ENCODE data around the gene MPP2. TPM values are rescaled to one million over a fixed set of nuclear protein-coding genes. Genes with fewer than 3 reads are reported as not detected.

Gene MPP2
- total and polyA plus RNA-seq, 9 of the 15 experiments (the other 6 are each of a cell fraction or from before 2014, with no cell fraction given): 0.04 to 1.0 (median 0.24) TPM

DNA sequence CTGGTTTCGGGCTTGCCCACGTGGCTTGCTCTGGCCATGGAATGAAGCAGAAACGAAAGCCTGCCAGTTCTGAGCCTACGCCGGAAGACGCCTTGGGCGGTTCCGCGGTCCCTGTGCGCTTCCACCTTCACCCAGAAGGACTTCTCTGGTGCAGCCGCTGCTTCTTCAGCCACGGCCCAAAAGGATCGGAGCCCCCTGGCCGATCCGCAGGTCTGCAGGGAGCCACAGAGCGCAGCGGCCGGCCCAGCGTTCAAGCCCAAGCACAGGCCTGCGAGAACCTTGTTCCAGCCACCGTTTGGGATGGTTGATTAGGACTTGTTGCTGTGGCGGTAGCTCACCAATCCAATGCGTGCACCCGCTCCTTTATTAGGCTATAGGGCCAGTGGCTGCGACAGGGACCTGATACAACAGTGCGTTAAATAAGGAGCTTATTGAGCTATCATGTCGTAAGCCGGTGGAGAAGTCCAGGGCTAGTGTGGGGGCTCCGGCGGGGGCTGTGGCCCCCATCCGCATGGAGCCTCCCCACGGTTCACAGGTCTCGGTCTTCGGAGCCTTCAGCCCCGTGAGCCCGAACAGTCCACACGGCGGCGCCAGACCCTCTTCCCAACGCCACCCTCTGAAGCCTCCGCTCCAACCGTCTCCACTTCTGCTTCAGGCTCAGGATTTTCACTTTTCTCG lies 10.2 kb upstream of the MPP2 start (continued):
- TF ChIP-seq, protein P1, sequence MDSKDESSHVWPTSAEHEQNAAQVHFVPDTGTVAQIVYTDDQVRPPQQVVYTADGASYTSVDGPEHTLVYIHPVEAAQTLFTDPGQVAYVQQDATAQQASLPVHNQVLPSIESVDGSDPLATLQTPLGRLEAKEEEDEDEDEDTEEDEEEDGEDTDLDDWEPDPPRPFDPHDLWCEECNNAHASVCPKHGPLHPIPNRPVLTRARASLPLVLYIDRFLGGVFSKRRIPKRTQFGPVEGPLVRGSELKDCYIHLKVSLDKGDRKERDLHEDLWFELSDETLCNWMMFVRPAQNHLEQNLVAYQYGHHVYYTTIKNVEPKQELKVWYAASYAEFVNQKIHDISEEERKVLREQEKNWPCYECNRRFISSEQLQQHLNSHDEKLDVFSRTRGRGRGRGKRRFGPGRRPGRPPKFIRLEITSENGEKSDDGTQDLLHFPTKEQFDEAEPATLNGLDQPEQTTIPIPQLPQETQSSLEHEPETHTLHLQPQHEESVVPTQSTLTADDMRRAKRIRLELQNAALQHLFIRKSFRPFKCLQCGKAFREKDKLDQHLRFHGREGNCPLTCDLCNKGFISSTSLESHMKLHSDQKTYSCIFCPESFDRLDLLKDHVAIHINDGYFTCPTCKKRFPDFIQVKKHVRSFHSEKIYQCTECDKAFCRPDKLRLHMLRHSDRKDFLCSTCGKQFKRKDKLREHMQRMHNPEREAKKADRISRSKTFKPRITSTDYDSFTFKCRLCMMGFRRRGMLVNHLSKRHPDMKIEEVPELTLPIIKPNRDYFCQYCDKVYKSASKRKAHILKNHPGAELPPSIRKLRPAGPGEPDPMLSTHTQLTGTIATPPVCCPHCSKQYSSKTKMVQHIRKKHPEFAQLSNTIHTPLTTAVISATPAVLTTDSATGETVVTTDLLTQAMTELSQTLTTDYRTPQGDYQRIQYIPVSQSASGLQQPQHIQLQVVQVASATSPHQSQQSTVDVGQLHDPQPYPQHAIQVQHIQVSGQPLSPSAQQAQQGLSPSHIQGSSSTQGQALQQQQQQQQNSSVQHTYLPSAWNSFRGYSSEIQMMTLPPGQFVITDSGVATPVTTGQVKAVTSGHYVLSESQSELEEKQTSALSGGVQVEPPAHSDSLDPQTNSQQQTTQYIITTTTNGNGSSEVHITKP (IDR thresholded peaks at IDR 0.05; ENCODE audit: partially characterized antibody): peak; percentile 85
- TF ChIP-seq CBFA2T3 (IDR thresholded peaks at IDR 0.05) (no peak), ZNF133 (CRISPR knock-in tag; IDR thresholded peaks at IDR 0.05) (no peak), EZH2 (IDR thresholded peaks at IDR 0.05; ENCODE audit: borderline replicate concordance, low read depth, low read length) (no peak), SMC3 (conservative IDR thresholded peaks at IDR 0.05; ENCODE audit: insufficient read depth, low read depth, low read length) (peak; percentile 37; the same call in 1 of the 2 replicates), FOXP1 (CRISPR knock-in tag; IDR thresholded peaks at IDR 0.05) (no peak), NRF1 (conservative IDR thresholded peaks at IDR 0.05 in 1 of 2, IDR thresholded peaks at IDR 0.05 in 1 of 2) (no peak), RAD21 (CRISPR knock-in tag; conservative IDR thresholded peaks at IDR 0.05 in 1 of 2, IDR thresholded peaks at IDR 0.05 in 1 of 2) (peak in 1 of 2 experiments; percentile 55; a peak in 2 of 4 replicates), NFE2 (IDR thresholded peaks at IDR 0.05; ENCODE audit: low read depth) (no peak), CBFB (CRISPR knock-in tag; IDR thresholded peaks at IDR 0.05) (peak; percentile 76; the same call in 1 of the 2 replicates), PHTF2 (CRISPR knock-in tag; IDR thresholded peaks at IDR 0.05) (no peak)
- TF ChIP-seq, protein P2, sequence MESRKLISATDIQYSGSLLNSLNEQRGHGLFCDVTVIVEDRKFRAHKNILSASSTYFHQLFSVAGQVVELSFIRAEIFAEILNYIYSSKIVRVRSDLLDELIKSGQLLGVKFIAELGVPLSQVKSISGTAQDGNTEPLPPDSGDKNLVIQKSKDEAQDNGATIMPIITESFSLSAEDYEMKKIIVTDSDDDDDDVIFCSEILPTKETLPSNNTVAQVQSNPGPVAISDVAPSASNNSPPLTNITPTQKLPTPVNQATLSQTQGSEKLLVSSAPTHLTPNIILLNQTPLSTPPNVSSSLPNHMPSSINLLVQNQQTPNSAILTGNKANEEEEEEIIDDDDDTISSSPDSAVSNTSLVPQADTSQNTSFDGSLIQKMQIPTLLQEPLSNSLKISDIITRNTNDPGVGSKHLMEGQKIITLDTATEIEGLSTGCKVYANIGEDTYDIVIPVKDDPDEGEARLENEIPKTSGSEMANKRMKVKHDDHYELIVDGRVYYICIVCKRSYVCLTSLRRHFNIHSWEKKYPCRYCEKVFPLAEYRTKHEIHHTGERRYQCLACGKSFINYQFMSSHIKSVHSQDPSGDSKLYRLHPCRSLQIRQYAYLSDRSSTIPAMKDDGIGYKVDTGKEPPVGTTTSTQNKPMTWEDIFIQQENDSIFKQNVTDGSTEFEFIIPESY (CRISPR knock-in tag; IDR thresholded peaks at IDR 0.05): peak; percentile 56
- TF ChIP-seq, protein P3, sequence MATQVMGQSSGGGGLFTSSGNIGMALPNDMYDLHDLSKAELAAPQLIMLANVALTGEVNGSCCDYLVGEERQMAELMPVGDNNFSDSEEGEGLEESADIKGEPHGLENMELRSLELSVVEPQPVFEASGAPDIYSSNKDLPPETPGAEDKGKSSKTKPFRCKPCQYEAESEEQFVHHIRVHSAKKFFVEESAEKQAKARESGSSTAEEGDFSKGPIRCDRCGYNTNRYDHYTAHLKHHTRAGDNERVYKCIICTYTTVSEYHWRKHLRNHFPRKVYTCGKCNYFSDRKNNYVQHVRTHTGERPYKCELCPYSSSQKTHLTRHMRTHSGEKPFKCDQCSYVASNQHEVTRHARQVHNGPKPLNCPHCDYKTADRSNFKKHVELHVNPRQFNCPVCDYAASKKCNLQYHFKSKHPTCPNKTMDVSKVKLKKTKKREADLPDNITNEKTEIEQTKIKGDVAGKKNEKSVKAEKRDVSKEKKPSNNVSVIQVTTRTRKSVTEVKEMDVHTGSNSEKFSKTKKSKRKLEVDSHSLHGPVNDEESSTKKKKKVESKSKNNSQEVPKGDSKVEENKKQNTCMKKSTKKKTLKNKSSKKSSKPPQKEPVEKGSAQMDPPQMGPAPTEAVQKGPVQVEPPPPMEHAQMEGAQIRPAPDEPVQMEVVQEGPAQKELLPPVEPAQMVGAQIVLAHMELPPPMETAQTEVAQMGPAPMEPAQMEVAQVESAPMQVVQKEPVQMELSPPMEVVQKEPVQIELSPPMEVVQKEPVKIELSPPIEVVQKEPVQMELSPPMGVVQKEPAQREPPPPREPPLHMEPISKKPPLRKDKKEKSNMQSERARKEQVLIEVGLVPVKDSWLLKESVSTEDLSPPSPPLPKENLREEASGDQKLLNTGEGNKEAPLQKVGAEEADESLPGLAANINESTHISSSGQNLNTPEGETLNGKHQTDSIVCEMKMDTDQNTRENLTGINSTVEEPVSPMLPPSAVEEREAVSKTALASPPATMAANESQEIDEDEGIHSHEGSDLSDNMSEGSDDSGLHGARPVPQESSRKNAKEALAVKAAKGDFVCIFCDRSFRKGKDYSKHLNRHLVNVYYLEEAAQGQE (IDR thresholded peaks at IDR 0.05; ENCODE audit: borderline replicate concordance): peak; percentile 16; the same call in 1 of the 2 replicates
- TF ChIP-seq, protein P3 (CRISPR knock-in tag; IDR thresholded peaks at IDR 0.05; ENCODE audit: low read depth): no peak

Measured in K562 (cell line).